Skin epidermis (tissue), 12 donors: Measurements from ENCODE around the gene PEX10.
"Not testable (repeated sequence)": the region's sequence is repeated elsewhere in the genome, so short reads cannot be mapped to it uniquely, and the experiment has no call there.

ENCODE experiments used
- H3K27ac ChIP-seq, 21 experiments: fragments of 200-600 bp; sonication (generic) in 11 of 21; one replicate each; pipeline ENCODE4 v1.5.0; 2020; ENCODE audit warnings: mild to moderate bottlenecking in 3 of 21, inconsistent platforms in 2 of 21, moderate library complexity in 2 of 21
- H3K4me3 ChIP-seq, 7 experiments: fragments of 200-600 bp; sonication (generic) in 2 of 7; one replicate each; pipeline ENCODE4 v1.5.0; 2020; ENCODE audit warnings: inconsistent platforms in 2 of 7, mild to moderate bottlenecking in 2 of 7, moderate library complexity in 1 of 7

PEX10 gene

DNA sequence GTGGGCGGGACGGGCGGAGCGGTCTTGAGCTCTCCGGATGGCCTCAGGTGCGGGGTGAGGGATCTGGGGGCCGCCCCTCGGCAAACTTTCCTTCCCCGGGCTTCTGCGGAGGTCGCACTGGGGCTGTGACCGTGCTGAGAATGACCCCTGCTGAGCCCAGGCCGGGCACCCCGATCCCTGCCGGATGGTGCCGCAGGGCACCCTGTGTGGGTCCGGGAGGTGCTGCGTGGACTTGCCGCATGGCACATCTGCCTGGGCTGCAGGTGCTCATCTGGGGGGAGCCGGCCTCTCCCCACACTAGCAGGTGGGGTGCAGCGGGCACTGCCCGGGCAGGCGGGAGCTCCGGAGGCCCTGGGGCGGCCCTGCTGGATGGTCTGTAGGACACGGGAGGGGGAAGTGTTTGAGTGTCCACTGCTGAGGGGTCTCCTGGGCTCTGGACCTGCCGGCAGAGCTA lies 31.8 kb upstream of the PEX10 start:
- H3K4me3 ChIP-seq, result no peak overlapping the region
- no peak overlapping the region for H3K27ac ChIP-seq

DNA sequence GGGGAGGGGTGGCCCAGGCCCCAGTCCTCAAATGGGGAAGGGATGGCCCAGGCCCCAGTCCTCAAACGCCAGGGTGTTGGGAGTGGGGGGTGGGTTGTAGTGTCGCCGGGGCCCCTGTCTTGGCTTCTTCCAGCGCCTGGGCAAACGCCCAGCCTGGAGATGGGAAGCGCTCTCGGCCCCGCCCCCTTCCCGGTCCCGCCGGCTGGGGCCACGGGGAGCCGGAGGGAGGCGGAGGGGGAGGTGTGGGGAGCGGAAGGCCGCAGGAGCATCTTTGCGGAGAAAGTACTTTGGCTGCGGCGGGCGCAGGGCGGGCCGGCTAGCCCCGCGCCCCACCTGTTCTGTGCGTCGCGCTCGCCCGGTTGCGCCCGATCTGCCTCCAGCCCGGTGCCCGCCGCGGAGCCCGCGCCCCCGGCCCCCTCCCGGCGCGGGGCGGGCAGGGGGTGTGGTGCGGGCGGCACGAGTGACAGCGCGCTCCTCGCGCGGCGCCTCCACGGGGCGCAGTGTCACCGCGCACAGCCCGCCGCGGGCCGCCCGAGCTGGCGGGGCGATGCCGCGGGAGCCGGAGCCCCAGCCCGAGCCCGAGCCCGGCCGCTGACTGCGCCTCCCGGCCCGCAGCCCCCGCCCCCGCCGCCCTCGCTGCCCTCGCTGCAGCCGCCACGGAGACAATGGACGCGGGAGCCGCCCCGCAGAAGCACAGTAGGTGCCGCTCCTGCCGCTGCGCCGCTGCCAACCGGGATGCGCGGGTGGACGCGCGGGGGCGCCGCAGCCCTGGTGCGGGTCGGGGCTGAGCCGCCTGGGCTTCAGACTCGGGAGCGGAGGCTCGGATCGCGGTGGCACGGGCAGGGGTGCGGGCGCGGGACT lies 31.1 kb upstream of the PEX10 start:
- no peak overlapping the region for H3K4me3 ChIP-seq
- H3K27ac ChIP-seq, result no peak overlapping the region

DNA sequence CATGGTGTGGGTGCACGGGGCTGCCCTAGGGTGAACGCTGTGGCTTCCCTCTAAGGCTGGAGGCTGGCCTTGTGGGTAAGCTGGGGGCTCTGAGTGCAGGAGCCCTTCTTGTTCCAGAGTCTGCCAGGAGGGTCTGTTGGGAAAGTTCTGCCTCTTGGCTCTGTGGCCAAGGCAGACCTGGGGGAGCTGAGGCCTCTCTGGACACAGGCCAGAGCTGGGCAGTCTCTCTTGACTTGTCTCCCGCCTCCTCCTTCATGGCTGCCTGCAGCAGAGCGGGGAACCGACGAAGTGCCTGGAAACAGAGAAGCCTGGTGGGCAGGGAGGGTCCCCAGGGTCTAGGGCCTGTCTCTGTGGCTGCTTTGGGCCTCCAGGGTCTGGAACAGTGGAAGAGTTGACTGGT lies 30.3 kb upstream of the PEX10 start:
- Histone ChIP-seq H3K4me3 (no peak overlapping the region), H3K27ac (no peak overlapping the region)

DNA sequence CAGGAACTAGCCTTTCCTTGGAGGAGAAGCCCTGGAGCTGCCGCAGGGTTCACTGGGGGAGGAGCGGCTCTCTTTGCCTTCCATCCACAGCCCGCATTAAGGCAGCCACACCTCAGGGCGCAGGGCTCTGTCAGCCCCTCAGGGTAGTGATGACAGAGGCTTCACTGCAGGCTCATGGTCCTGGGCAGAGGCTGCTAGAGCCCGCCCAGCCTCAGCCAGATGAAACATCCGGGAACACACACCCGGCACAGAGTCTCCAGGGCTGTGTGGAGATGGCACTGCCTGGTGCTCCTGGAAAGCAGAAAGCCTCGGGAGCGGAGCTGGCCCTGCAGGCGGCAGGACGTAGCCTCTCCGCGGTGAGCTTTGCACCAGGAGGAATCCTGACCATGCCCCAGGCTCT lies 29.4 kb upstream of the PEX10 start:
- no peak overlapping the region for H3K4me3 ChIP-seq
- H3K27ac ChIP-seq, result no peak overlapping the region

DNA sequence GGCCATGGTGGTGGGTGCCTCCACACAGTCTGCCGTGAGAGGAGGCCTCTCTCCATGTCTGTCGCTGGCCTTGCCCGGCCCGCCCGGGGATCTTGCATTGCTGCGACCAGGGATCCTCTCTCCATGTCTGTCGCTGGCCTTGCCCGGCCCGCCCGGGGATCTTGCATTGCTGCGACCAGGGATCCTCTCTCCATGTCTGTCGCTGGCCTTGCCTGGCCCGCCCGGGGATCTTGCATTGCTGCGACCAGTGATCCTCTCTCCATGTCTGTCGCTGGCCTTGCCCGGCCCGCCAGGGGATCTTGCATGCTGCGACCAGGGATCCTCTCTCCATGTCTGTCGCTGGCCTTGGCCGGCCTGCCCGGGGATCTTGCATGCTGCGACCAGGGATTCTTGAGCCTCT lies 28.0 kb upstream of the PEX10 start:
- H3K27ac ChIP-seq, H3K4me3 ChIP-seq: not testable (repeated sequence)

DNA sequence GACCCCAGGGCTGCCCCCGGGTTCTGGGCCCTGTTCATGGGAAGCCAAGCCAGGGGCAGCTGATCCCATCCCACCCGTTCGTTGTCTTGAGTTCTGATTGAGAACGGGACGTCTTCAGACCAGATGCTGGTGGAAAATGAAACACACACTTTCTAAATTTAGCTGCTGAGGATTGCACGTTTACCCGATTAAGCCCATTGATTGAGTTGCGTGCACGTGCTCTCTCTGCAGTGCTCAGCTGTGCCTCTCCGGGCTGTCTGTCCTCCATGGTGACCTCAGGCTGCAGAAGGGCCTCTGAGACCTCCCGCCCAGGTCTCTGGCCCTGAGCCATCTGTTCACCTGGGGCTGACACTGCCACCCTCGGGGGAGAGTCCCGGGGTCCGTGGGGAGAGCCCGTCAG lies 27.0 kb upstream of the PEX10 start:
- Histone ChIP-seq H3K27ac (no peak overlapping the region), H3K4me3 (no peak overlapping the region)

DNA sequence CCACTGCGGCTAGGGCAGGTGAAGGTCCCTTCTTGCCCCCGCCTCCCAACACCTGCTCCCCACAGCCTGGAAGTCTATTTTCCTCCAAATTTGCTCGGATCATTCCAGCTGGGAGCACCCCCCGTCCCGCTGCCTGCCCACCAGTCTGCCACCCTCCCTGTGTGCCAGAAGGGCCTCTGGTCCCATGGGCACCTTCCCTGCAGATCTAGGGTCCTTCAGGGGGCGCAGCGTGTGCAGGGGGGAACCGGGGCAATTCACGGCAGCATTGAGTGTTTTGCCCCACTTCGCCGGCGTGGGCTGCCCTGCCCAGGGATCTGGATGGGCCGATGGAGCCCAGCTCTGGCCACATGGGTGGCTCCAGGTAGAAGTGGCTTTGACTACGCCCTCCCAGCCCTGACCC lies 26.3 kb upstream of the PEX10 start:
- no peak overlapping the region for H3K4me3 ChIP-seq
- H3K27ac ChIP-seq, result no peak overlapping the region

DNA sequence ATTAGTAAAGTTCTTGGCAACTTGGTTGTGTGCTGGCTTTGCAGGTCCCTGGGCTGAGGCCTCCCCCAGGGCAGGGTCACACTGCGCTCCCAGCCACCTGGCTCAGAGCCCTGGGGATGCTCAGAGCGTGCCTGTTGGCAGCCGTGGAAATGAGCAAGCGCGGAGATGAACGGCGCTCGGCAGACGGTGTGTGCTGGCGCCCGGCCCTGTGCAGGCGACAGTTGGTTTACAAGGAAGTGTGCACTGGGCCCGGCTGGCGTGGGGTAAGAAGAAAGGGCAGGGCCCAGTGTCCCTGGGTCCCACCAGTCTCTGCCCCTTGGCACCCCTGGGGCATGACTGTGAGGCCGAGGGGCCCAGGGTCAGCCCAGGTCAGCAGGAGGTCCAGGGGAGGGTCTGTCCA lies 25.7 kb upstream of the PEX10 start:
- Histone ChIP-seq H3K27ac (no peak overlapping the region), H3K4me3 (no peak overlapping the region)

DNA sequence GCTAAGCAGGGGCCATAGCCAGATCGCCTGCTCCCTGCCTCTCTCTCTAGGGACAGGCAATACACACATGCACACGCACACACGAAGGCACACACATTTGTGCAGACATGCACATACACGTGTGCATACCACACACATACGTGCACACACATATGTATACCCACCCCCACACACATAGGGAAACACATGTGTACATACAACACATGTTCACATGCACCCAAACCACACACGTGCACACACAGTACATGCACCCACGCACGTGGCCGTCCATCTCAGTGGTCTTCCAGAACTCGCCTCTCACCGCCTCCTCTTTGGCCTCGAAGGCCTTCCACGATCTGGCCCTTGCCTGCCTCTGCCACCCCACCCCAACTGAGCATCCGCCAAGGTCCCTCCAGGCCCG lies 25.3 kb upstream of the PEX10 start:
- Histone ChIP-seq H3K4me3 (no peak overlapping the region), H3K27ac (no peak overlapping the region)

DNA sequence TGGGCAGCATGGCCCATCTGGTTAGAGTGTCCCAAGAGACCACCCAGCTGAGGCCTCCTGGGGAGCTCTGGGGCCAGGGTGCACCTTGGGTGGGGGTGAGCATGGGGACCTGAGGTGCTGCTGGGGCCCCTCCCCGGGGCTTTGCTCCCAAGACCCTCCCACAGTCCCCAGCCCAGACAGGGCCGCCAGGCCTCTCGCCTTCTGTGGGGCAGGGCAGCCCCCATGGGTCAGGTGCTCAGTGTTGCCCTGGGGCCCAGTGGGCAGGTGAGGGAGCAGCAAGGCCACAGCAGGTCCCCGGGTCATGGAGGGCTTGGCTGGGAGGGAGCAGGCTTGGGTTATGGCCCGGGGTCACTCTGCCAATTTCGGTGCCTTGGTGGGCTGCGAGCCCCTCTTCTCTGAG lies 24.5 kb upstream of the PEX10 start:
- no peak overlapping the region for H3K27ac ChIP-seq
- H3K4me3 ChIP-seq, result no peak overlapping the region

DNA sequence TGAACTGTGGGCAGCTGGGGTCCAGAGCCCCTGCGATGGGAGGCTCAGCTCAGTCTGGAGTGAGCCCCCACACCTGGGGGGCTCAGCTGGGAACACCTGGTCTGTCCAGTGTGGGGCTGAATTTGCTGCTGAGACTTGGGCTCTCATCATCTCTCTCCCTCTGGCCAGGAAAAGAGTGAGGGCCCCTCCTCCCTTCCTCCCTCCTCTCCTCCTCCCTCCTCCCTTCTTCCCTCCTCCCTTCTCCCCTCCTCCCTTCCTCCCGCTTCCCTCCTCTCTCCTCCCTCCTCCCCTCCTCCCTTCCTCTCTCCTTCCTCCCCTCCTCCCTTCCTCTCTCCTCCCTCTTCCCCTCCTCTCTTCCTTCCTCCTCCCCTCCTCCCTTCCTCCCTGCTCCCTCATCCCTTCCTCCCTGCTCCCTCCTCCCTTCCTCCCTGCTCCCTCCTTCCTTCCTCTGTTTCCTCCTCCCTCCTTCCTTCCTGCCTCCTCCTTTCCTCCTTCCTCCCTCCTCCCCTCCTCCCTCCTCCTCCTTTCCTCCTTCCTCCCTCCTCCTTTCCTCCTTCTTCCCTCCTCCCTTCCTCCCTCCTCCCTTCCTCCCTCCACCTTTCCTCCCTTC lies 23.5 kb upstream of the PEX10 start:
- Histone ChIP-seq H3K27ac (no peak overlapping the region), H3K4me3 (no peak overlapping the region)

DNA sequence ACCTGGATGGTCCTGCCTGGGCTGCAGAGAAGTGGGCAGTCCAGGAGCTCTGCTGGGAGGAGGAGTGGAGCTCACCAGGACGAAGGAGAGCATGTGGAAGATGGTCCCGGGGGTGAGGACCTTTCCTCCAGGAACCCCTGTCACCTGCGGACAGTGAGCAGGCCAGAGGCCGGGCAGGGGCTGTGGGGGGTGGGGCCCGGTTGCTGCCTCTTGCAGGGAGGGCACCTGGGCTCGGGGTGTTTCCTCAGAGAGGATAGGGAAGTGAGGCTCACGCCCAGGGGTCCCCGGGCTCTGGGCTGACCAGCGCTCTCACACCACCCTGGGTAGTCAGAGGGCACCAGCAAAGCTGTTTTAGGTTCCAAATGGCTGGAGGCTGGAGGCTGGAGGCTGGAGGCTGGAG lies 22.7 kb upstream of the PEX10 start:
- Histone ChIP-seq H3K27ac (no peak overlapping the region), H3K4me3 (no peak overlapping the region)

DNA sequence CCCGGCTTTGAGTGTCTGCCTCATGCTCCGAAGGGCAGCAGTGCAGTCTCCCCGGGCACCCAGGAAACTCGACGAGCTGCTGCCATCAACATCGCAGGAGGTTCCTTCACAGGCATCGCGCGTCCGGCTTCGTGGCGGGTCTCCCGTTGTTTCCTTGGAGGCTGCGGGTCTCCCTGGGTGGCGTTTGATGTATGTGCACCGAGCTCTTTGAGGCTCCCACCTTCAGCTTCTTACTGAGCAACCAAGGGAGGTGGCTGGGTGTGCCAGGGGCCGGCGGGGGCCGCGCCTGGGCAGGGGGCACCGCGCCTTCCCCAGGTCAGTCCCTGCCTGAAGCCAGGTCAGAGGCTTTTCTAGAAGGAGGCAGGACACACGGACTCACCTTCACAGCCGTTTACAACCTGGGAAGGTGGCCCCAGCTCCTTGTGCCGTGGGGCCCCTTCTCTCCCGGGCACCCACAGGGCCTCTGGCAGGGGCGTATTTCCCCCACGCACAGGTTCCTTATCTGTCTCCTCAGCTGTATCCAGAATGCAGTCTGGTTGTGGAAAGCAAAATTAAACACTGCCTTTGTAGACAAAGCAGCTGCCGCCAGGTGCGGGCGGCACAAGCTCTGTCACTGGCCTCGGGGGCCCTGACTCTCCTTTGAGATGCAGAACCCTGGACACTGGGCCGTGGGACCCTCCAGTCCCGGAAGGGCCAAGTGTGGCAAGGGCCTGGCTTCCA lies 21.7 kb upstream of the PEX10 start:
- H3K4me3 ChIP-seq, result no peak overlapping the region

DNA sequence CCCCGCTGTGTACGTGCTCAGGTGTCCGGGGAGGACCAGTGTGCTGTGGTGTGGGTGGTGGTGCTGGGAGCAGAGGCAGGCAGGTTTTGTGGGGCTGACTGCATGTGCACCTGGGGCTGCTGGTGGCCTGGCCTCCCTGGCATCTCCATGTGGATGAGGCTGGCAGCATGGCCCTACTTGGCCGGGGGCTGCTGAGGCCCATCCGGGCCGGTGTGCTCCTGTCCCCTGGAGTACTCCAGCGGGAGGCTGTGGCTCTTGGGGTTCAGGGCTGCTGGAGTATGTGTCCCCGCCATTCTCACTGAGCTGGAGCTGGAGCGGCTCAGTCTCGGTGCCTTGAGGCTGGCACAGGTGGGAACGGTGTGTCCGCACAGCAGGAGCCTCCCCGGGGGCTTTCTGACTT lies 20.8 kb upstream of the PEX10 start:
- no peak overlapping the region for H3K4me3 ChIP-seq

More for the DNA sequence above, 21.7 kb upstream of the PEX10 start:
- H3K27ac ChIP-seq, result no peak overlapping the region

DNA sequence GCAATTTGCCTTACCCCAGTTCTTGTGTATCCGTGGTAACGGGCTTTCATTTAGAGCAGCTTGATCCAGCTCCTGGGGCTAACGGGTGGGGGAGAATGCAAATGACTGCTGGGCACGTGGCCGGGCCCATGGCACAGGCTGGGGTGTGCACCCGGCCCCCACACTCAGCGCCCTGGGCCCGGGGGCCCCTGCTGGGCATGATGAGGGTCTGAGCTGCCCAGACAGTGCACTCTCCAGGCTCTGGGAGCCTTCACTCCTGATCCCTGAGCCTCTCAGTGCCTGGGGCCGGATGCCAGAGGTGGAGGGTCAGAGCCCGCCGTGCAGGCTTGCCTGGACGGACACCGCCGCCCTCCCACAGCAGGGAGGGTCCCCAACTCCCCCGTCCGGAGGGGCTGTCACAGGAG lies 20.1 kb upstream of the PEX10 start:
- H3K27ac ChIP-seq, result no peak overlapping the region
- no peak overlapping the region for H3K4me3 ChIP-seq

More for the DNA sequence above, 20.8 kb upstream of the PEX10 start:
- H3K27ac ChIP-seq, result no peak overlapping the region

DNA sequence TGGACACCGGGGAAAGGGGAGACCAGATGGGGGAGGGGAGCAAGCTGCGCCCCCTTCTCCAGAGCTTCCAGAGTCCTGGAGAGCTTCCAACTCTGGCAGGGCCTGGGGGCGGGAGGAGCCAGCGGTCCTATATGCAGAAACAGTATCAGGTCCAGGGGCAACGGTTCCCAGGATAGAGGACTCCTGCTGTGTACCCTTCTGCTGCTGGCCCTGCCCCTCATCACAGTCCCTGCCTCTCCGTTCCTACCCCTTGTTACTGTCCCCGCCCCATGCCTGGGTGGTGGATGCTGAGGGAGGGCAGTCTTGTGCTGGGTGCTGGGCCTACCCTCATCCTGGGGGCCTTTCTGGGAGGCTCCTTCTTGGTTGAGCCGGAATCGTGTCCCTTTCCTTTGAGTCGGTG lies 19.2 kb upstream of the PEX10 start:
- Histone ChIP-seq H3K4me3 (peak overlapping the region in 1 of 7 experiments; percentile 31), H3K27ac (peak overlapping the region in 3 of 21 experiments; percentile 6 to 47 (median 19))

DNA sequence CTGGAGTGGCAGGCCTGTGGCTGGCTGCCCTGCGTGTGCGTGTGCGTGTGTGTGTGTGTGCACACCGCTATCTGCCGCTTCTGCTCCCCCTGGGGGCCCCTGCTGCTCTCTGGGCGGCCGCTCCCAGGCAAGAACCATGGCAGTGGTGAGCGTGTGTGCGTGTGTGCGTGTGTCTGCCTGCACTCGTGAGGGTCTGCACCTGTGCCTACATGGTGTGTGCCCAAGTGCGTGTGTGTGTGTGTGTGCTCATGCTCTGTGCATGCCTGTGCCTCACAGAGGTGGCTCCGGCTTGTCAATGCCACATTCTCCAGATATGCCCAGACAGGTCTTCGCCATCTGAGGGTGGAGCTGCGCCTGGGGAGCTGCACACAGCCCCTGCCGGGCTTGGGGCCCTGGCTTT lies 18.7 kb upstream of the PEX10 start:
- H3K4me3 ChIP-seq, result peak overlapping the region in 1 of 7 experiments; percentile 31
- peak overlapping the region in 2 of 21 experiments; percentile 6 to 19 for H3K27ac ChIP-seq

DNA sequence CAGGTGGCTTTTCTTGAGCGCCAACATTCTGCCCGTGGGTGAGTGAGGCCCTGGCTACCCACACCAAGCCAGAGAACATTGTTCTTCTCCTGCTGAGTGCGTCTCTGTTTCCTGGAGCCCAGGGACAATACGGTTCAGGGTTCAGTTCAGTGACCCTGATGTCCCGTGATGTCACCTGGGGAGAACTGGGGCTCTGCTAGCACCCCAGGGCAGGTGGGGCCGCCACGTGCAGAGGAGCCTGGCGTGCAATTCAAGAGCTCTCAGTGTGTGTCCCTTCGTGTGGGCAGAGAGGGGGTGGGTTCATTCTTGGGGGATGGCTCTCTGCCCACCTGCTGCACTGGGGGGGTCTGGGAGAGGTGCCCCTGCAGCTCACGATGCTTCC lies 18.2 kb upstream of the PEX10 start:
- peak overlapping the region in 2 of 21 experiments; percentile 6 to 19 for H3K27ac ChIP-seq
- no peak overlapping the region for H3K4me3 ChIP-seq

DNA sequence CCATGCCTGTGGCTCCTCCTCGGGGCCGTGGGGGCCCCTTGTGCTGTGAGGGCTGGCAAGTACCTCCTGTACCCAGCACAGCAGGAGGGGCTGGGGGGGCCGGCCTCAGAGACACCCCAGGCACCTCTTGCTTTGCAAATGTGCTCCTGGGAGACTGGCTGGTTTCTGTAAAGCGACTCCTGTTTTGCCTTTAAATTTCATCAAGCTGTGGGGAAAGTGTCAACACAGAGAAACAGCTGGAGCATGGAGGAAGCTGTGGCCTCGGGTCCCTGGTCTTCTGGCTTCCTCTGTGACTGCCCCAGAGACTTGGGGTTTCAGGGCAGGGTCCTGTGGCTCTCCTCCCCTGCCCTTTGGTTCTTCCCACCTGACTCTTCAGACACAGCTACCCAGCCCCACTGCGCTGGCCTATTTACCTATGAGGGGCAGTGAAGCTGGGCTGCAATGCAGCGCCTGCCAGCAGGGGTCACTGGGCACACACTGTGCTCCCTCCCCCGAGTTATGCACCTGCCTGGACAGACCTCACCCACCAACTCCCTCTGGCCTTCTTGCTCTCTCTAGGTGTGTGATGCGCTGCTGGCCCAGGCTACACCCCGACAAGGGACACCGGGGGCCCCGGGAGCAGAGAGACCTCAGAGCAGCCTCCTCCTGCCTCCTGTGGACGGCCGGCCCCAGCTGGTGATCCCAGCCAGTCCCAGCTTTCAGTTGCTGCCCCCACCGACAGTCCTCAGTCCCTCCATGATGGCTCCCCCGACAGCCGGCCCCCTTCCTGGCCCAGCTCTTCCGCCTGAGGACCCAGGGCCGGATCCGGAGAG lies 17.6 kb upstream of the PEX10 start:
- H3K4me3 ChIP-seq, result peak overlapping the region in 1 of 7 experiments; percentile 43
- H3K27ac ChIP-seq, result peak overlapping the region in 8 of 21 experiments; percentile 68 to 92 (median 84)

DNA sequence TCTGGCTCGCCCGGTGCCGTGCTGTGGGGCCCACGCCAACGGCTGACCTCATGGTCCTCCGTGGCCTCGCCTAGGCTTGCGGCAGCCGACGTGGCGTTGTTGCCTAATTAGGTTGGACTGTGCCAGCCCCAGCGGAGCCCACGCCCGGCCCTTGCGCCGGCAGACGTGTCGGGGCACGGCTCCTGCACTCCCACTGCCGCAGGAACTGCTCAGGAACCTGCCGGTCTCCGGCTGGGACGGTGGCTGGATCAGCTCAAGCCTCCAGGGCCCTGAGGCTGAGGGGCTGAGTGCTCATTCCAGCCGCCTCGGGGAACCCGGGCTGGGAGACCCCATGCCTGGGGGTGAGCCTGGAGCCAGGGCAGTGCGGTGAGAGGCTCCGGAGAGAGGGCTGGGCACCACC lies 16.1 kb upstream of the PEX10 start:
- H3K4me3 ChIP-seq, result peak overlapping the region in 6 of 7 experiments; percentile 3 to 43 (median 24)
- H3K27ac ChIP-seq, result peak overlapping the region in 20 of 21 experiments; percentile 39 to 92 (median 79)
